Omental fat pad (tissue), 4 donors: ENCODE data around the gene CLN3. TPM values are rescaled to one million over a fixed set of nuclear protein-coding genes. Genes with fewer than 3 reads are reported as not detected.
"Not testable (repeated sequence)": the region's sequence is repeated elsewhere in the genome, so short reads cannot be mapped to it uniquely, and the experiment has no call there.

ENCODE experiments used
- ATAC-seq: fragments of 150-250 bp; one replicate; pipeline ENCODE4 v1.9.1; 2016; ENCODE audit warnings: mild to moderate bottlenecking, moderate library complexity; ENCODE audit not compliant: low FRiP score
- DNase-seq: peaks from one replicate; pipeline ENCODE4 v3.0.0-alpha.2; 2019; ENCODE audit warnings: low spot score
- CTCF ChIP-seq, 3 donors: fragments of 450-650 bp; IDR thresholded peaks; one replicate each; pipeline ENCODE4 v1.5.1; 2016 to 2017; ENCODE audit warnings: antibody characterized with exemption in 3 of 3, mild to moderate bottlenecking in 3 of 3, moderate library complexity in 2 of 3
- total RNA-seq, 4 donors: library from RNA; depleted of rRNA; stranded (reverse); fragments of >200 nt; gene quantifications; one replicate each; pipeline ENCODE4 v1.1.0, GENCODE V29; 2016

The CLN3 gene
- total RNA-seq, 4 donors from 2014 or later = 20.1 to 28.9 (median 24.9) TPM

GRCh38 chr16:28503470-28504259, 11.8 kb upstream of the CLN3 start:
- no peak for TF ChIP-seq CTCF (IDR thresholded peaks at IDR 0.05)
- DNase-seq (no peak), ATAC-seq (no peak)

- no peak for ATAC-seq
- DNase-seq = no peak
- TF ChIP-seq CTCF (IDR thresholded peaks at IDR 0.05) = no peak
These were observed 10.4 kb upstream of the CLN3 start for GRCh38 chr16:28502290-28502689.

DNA sequence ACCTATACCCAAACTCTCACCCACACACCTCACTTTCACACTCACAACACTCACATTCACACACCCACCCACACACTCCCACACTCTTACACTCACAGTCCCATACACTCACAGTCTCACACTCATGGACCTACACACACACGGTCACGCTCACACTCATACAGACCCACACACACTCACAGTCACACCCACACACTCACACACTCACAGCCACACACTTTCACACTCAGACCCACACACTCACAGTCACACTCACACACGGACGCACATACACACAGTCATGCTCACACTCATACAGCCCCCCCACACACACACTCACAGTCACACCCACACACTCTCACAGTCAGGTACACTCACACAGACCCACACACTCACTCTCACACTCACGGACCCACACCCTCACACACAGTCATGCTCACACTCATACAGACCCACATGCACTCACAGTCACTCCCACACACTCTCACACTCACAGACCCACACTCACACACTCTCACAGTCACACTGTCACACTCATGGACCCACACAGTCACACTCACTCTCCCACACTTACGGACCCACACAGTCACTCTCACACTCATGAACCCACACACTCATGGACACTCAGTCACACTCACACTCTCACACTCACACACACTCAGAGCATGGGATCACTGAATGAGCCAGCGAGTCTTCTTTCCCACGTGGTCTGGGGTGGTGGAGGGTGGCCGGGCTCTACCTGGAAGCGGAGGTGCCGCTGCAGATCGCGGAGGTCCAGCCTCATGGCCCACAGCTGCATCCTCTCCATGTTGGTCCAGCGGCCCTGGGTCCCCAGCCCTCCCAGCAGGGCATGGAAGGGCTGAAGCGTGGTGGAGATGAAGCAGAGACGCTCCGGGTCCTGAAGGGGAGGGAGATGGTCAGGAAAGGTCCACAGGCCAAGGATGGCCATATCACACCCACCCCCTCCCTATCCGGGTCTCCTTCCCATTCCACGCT, 9.7 kb upstream of the CLN3 start:
- TF ChIP-seq CTCF (IDR thresholded peaks at IDR 0.05) = no peak
- ATAC-seq = peak; percentile 18

GRCh38 chr16:28500476-28501180, 8.8 kb upstream of the CLN3 start:
- not testable (repeated sequence) for DNase-seq, ATAC-seq

More for the DNA sequence above, 9.7 kb upstream of the CLN3 start:
- DNase-seq = no peak

GRCh38 chr16:28499854-28500253, 8.0 kb upstream of the CLN3 start:
- DNase-seq (no peak), ATAC-seq (no peak)
- TF ChIP-seq CTCF (IDR thresholded peaks at IDR 0.05) = no peak

- no peak for DNase-seq
- no peak for ATAC-seq
- no peak for TF ChIP-seq CTCF (IDR thresholded peaks at IDR 0.05)
These were observed 7.0 kb upstream of the CLN3 start for GRCh38 chr16:28498666-28499381.
